ENCODE measurements around the gene RNF150.

- TF ChIP-seq YY1 (IDR thresholded peaks at IDR 0.05; ENCODE audit: insufficient read depth, insufficient read length) (no peak), ZNF274 (IDR thresholded peaks at IDR 0.05; ENCODE audit: low read depth, low read length) (no peak)
Observed at GRCh38 chr4:140857111-140857510, 276.2 kb downstream of the RNF150 start.

All from NT2/D1 (cell line).